GM21786 (cell line): ENCODE results near the gene SPATA33.

Source experiments
- ATAC-seq: cut with Tn5 transposase; IDR thresholded peaks from one replicate; pipeline ENCODE4 v1.9.1; 2021; ENCODE audit not compliant: unreplicated experiment

Gene SPATA33

GRCh38 chr16:89706518-89707260, 49.1 kb downstream of the SPATA33 start:
- ATAC-seq, result no peak

DNA sequence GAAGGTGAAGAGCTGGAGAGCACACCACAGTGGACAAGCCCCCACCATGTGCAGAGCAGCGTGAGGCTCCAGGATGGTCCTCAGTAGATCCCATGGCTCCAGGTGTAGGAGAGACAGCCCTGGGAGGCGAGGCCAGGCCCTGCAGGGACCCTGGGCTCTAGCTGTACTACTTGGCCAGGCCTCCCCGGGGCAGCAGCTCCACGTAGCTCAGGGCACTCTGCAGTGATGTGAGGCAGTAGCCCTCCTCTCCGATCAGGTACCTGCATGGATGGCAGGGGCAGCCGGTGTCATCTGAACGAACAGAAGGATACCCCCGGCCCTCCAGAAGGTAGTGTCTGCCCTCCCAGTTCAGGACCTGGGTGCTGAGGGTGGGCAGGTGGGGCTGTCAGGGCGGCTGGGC, 50.1 kb downstream of the SPATA33 start:
- no peak for ATAC-seq

GRCh38 chr16:89708481-89708931, 50.9 kb downstream of the SPATA33 start:
- ATAC-seq, result no peak

- ATAC-seq, result no peak
These were observed 51.5 kb downstream of the SPATA33 start for GRCh38 chr16:89709166-89709565.

GRCh38 chr16:89709716-89710432, 52.2 kb downstream of the SPATA33 start:
- no peak for ATAC-seq

DNA sequence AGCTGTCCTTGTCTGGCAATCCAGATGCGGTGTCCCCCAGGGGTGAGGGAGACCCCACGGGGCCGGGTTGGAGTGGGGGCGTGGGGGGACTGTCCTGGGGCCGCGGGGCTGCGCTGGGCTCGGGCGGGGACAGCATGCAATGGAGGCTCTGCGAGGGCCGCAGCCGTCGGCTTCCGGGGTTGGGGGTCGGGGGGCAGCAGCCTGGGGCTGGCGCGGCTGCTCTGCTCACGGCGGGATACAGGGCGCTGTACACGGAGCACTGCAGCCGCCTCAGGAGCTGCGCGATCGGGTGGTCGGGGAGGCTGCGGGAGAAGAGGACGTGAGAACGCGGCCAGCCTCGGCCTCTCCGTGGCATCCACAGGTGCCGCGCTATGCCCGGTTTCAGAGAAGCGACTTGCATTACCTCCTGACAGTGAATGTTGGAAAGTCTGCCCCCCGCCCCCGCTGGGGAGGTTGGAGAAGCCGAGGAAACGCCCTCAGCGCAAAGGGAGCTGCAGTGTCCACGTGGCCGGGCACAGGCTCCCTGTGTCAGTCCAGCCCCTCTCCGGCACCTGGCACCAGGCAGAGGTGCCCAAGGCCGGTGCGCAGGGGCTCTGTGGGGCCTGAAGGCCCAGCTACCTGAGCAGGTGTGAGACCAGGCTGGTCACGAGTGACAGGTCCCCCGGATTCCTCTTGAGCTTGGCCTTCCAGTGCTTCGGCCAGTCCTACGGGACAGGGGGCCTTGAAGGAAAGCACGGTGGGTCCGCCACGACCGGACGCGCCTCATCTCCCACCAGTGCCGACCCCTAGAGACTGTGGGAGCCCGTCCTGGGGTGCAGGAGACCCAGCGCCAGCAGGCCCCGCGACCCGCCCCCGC, 53.3 kb downstream of the SPATA33 start:
- ATAC-seq, result no peak

DNA sequence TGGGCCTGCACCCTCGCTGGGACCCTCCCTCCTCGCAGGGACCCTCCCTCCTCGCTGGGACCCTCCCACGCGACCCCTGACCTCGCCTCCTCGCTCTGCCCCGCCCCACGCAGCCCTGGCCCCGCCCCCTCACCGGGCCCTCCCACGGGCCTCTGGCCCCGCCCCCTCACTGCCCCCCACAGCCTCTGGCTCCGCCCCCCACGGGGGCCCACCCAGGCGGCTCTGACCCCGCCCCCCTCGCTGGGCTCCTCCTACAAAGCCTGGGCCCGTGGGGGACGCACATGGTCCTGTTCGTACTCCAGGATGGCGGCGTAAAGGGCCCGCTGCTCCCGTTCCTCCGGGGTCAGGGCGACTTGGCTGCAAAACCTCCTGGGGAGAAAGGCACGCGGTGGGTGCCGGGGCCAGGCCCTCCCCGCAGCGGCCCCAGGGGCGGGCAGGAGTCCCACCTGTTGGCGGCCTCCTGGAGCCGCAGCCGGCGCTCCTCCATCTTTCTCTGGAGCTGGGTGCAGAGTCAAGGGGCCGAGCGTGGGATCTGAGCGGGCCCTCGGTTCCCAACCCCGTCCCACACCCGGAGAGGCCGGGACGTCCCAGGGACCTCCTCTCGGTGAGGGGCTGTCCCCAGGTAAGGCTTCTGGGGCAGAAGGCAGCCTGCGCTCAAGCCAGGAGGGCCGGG, 54.1 kb downstream of the SPATA33 start:
- ATAC-seq, result no peak

- ATAC-seq, result no peak
These were observed 54.7 kb downstream of the SPATA33 start for GRCh38 chr16:89712274-89712781.

DNA sequence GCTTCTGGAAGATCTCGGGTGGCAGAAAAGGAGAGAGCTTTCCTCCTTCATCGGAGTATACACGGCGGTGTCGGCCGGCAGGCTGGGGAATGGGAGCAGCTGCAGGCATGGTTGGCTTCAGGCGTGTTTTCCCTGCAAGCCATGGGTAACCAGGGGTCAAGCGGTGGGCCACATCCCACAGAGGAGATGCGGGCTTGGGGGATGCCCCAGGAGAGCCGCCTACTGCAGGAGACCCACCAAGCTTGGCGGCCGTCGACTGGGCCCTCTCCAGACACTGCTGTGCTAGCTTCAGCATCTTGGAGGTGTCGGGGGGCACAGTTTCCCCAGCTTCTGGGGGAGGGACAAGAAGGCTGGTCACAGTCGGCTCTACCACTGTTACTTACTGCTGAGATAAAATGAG, 58.9 kb downstream of the SPATA33 start:
- ATAC-seq, result no peak

DNA sequence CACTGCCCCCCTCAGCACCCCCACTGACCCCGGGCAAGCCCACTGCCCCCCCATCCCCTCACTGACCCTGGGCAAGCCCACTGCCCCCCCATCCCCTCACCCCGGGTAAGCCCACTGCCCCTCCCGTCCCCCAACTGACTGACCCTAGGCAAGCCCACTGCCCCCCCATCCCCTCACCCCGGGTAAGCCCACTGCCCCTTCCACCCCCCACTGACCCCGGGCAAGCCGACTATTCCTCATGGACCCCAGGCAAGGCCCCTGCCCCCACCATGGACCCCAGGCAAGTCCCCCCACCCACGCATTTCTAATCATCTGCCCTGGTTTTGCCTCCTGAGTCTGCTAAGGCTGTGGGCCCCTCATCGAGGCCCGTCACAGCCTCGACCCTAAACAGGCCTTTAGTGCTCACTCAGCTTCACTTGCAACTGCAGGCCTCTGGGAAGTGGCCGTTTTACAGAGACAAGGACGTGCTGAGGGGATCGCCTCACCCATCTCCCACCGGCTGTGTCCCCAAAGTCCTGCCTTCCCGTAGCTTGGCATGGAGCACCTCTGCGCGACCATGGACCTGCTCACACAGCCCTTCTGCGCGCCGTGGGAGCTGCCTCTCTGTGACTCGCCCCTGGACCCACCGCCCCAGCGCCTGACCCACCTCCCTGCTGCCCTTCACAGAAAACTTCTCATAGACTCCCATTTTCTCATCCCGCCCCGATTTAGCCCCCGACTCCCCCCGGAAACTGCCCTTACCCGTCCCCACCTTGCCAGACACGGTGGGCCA, 59.5 kb downstream of the SPATA33 start:
- ATAC-seq, result no peak

GRCh38 chr16:89717688-89718505, 60.3 kb downstream of the SPATA33 start:
- no peak for ATAC-seq
